Activated CD8-positive, alpha-beta memory T cell treated with anti-CD3 and anti-CD28 coated beads for 24 hours (primary cell): ENCODE measurements around the gene SMAD5.

Experiments
- DNase-seq: peaks from one replicate; pipeline ENCODE4 v3.0.0-alpha.2; 2020

The SMAD5 gene

GRCh38 chr5:136132557-136133221 lies at the start of gene SMAD5:
Gene SMAD5 (plus strand): TSS chr5:136132845. CDS start chr5:136153761, 20,916 bp downstream.
- peak; percentile 90 for DNase-seq

GRCh38 chr5:136084698-136085097 lies 47.9 kb upstream of the SMAD5 start:
- DNase-seq, result no peak

- DNase-seq, result no peak
Observed at GRCh38 chr5:136086783-136087566, 45.7 kb upstream of the SMAD5 start.

GRCh38 chr5:136087961-136088871 lies 44.4 kb upstream of the SMAD5 start:
- no peak for DNase-seq

- no peak for DNase-seq
Observed at GRCh38 chr5:136089791-136090190, 42.9 kb upstream of the SMAD5 start.

GRCh38 chr5:136090319-136090718 lies 42.3 kb upstream of the SMAD5 start:
- DNase-seq, result no peak

- DNase-seq, result no peak
Observed at GRCh38 chr5:136094189-136094912, 38.3 kb upstream of the SMAD5 start.

- DNase-seq, result no peak
Observed at GRCh38 chr5:136094913-136095641, 37.6 kb upstream of the SMAD5 start.

- DNase-seq, result no peak
Observed at GRCh38 chr5:136098176-136098575, 34.5 kb upstream of the SMAD5 start.

GRCh38 chr5:136099870-136100269 lies 32.8 kb upstream of the SMAD5 start:
- DNase-seq, result no peak

- DNase-seq, result no peak
Observed at GRCh38 chr5:136101884-136102283, 30.8 kb upstream of the SMAD5 start.

GRCh38 chr5:136103118-136103517 lies 29.5 kb upstream of the SMAD5 start:
- DNase-seq, result no peak

- DNase-seq, result no peak
Observed at GRCh38 chr5:136104306-136104965, 28.2 kb upstream of the SMAD5 start.

GRCh38 chr5:136106351-136107031 lies 26.2 kb upstream of the SMAD5 start:
- DNase-seq, result no peak

GRCh38 chr5:136108180-136108611 lies 24.4 kb upstream of the SMAD5 start:
- no peak for DNase-seq

- DNase-seq, result no peak
Observed at GRCh38 chr5:136108766-136109165, 23.9 kb upstream of the SMAD5 start.

GRCh38 chr5:136109453-136110135 lies 23.1 kb upstream of the SMAD5 start:
- DNase-seq, result no peak

- no peak for DNase-seq
Observed at GRCh38 chr5:136113606-136114005, 19.0 kb upstream of the SMAD5 start.

GRCh38 chr5:136114414-136115125 lies 18.1 kb upstream of the SMAD5 start:
- DNase-seq, result no peak
